Measurements from ENCODE around the gene GPN2.

Gene GPN2

DNA sequence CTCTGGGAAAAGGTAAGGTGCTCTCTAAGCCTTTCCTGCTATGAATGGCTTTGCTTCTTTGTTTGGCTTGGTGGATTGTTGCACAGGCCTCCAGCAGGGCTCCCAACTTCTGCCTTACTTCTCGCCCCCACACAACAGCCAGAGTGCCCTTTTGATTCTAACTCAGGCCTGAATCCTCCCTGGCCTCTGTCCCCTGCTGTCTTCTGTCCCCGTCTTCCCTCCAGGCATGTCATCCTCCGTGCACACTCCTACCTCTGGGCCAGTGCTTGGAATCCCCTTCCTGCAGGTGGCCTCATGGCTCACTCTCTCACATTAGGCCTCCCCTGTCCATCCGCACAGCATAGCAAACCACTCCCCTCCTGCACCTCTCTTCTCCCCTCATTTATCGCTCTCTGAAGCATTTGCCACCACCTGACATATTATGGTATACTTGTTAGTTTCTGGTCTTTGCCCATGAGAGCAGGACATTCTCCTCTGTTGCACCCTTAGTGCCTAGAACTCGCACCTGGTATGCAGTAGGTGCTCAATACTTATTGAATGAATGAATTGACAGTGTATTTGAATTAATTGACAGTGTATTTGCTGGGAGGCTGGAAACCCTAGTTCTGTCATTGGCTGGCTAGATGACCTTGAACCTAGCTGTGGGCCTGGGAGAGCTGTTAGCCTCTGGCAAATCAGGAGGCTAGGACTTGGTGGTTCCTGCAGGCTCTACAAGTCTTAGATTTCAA is 60.7 kb downstream of the GPN2 start:
- no peak for DNase-seq

DNA sequence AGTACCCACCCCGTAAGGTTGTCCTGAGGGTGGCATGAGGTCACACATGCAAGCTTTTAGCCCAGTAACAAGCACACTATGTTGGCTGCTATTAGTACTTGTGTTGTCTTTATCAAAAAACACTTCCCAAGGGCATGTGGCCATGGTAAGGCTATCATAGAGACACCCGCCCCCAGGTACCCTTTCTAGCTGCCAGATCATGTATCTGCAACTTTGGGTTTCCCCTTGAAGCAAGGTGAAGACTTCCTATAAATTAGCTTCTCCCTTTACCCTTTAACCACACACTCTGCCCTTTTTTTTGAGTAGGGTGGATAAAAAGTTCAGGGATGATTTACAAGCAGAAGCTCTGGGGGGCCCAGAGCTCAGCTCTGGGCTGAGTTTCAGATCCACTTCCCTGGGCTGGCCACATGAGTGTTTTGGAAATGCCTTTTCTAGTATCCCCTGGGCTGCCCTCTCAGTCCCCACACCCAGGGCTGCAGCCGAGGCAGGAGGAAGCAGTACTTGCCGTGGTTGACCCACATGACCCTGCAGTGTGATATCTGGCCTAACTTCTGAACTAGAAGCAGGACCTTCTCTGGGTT is 61.6 kb downstream of the GPN2 start:
- DNase-seq, result no peak

DNA sequence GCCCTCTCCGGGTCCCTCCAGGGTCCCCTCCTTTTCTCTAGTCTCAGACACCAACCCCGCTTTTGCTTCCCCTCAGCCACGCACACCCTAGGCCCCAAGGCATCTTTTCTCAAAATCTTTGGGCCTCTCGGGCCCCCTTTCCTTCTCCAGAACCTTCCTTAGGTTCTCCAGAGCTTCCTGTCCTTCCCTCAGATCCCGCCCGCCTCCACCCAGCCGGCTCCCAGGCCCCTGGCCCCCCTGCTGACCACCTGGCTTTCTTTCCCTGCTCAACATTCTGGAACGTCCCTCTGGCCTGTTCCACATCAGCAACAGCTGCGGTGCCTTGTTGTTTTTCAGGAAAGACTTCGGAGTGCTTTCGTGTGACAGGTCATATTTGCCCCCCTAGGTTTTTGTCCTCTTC is 62.4 kb downstream of the GPN2 start:
- DNase-seq, result no peak

DNA sequence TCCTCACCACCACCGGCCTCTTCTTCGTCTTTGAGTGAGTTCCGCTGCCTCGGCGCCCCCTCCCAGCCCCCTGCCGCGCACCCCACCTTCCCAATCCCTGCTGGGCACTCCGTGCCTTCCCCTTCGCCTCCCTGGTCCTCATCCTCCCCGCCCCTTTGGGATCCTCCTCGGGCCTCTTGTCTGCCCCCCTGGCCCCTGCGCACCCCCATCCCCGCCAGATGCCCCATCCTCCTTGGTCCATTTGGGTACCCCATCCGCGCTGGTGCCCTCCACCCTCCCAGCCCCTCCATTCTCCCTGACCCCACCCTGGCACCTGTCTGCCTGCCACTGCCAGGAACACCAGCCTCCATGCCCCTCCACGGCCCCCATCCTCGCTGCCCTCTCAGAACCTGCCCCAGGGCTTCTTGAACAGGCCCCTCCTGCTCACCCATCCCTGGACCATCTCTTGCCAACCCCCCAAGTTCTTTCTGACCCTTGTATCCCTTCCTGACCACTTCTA is 62.9 kb downstream of the GPN2 start:
- DNase-seq, result no peak

DNA sequence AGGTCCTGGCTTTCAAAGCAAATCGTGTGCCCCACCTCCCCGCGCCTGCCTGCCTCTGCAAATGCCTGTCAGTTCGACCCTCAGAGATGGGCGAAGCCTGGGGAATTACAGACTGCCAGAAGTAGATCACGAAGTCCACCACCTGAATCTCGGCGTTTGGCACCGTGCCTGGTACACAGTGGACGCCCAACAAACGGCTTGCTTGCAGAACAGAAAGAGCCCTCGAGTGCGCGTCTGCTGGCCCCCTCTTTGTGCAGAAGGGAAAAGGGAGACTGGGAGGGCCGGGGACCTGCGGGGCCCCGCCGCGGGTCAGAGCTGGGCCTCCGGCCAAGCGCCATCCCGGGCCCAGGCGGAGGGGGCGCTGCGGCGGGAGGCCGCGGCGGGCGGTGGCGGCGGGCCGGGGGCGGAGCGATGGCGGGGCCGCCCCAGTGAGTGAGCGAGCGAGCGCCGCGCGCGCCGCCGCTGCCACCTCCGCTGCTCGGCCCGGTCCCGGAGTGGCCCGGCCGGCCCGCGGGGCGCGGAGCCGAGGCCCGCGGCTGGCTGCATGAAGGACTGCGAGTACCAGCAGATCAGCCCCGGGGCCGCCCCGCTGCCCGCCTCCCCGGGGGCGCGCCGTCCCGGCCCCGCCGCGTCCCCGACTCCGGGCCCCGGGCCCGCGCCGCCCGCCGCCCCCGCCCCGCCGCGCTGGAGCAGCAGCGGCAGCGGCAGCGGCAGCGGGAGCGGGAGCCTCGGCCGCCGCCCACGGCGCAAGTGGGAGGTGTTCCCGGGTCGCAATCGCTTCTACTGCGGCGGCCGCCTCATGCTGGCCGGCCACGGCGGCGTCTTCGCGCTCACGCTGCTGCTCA is 63.6 kb downstream of the GPN2 start, which contains the start of gene ZDHHC18:
Gene ZDHHC18 (plus strand): TSS at position 428 of the 845 bp plus-strand sequence. CDS start 117 bp downstream, at position 545.
- peak; percentile 52 for DNase-seq

Data from stimulated activated CD4-positive, alpha-beta T cell treated with anti-CD3 and anti-CD28 coated beads, Interleukin-1b, Interleukin-23, amount 100 ng/mL, for 48 hours (primary cell).